Activated CD8-positive, alpha-beta memory T cell treated with anti-CD3 and anti-CD28 coated beads for 1 hour (primary cell): ENCODE data around the gene MEF2C.

Experiments used
- DNase-seq, 2 donors: peaks; one replicate each; pipeline ENCODE4 v3.0.0-alpha.2; 2020; ENCODE audit warnings: low read depth in 1 of 2; ENCODE audit errors: extremely low read depth in 1 of 2

Gene MEF2C

DNA sequence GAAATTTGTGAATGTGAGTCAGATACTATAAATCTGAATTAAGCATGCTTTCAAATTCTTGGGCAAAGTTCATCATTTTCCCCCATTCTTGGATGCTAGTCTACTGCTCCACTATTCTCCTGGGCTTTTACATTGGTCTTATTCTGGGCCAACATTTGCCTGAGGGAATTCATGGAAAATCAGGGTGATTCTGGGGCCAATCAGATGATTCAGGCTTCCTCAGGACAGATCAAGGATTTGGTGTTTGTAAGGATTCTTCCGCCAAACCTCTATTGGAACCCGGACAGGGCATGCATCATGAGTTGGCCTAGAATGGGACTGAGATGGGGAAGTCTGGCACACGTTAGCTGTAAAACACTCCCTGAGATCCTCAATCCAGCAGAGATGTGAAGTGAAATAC is 113.8 kb downstream of the MEF2C start:
- no peak for DNase-seq

DNA sequence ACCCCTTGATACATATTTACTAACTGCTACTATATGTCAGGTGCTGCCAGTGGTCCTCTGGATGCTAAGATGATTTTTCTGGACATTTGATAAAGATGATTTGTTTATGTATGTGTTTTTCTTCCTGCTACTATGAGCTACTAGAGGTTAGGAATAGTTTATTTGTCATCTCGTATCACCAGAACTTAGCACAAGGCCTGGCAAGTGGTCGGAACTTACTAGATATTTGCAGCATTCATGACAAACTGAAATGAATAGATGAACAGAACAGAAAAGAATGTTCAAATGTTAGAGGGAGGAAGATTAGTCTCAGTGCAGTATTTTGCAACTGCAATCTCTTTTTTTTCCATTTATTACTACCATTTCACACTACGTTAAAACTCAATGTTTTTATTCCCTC is 114.6 kb downstream of the MEF2C start:
- DNase-seq = no peak

DNA sequence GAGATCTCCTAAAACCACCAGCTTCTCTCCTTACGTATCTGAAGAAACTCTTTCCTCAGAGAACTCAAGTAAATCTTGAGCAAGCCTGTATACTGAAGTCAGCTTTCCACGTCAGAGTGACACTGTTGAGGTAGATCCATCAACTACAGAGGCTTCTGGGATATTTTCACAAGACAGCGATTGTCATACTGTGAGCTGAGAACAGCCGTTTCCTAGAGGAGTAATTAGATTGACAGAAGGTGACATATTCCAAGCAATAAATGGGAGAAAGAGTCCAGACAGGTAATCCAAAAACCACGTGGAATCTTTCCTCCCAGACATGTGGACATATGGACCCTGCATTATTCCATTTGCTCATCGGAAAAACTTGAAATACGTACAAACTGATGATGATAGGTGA is 117.2 kb downstream of the MEF2C start:
- DNase-seq = no peak

DNA sequence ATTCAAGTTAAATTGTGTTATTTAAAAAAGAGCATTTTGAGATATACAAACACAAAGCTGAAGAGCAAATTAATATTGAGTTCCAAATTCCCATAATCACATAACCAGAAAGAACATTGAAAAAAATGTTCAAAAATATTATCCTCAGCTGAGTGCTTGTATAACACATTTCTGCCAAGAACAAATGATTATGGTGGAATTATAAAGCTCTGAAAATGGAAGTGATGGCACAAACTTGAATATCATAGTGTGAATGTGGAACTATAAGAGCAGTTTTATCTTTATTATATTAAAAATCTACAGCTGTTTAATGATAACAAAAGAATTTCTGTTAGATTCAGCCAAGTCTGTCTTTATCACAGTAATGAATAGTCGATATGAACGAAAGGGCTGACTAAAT is 117.8 kb downstream of the MEF2C start:
- no peak for DNase-seq

DNA sequence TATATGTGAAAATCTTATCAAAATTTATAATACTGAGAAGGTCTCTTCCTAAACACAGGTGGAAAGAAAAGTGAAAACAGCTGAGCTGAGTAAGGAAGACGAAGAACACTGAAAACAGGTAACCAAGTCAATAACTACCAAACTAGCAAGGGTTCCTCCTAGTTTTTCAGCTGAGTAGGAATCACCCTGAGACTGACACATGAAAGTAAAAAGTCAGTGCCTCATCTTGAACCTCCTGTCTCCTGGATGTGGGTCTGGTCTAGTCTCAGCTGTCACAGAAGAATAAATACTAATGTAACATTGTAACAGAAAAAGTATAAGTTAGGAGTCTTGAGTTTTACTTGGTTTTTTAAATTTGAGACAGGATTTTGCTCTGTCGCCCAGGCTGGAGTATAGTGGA is 121.0 kb downstream of the MEF2C start:
- DNase-seq = no peak

DNA sequence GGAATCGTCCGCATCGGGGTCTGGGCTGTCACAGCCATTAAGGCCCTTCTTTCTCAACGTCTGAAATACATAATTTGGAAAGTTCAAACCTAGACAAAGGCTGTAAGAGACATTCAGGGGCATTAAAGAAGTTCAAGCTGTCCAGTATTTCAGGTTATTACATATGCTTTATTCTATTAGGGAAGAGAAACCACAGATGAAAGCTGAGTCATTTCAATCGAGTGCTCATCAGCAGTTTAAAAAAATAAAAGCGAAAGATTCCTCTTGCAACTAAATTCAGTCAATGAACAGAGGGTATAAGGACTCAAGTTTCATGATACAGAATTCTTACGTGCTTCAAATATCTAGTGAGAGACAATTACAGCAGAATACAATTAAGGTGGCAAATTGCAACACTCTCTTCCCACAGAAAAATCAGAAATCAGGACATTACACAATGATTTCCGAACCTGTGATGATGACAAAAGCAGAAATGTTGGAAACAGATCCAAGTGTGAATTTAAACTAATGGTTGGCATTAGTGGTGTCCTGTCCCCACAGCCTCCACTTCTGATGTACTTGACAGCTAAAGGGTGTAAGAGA is 121.6 kb downstream of the MEF2C start:
- no peak for DNase-seq

DNA sequence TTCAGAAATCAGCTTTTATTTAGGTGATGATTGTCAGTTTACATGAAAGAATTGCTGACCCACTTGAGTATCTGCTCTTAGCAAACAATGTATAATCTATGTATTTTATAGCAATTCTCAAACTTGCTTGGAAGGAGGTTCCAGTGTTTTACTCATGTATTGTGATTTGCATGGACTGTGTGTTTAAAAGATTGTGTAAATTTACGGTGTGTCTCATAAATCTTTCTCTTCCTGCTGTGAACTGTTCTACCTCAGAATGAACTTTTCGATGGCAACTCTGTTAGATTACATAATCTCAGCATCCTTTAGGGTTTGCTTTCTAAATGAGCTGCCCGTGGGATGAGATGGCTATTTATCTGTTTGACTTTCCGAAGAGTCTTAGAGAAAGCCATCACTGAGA is 122.5 kb downstream of the MEF2C start:
- DNase-seq = no peak

DNA sequence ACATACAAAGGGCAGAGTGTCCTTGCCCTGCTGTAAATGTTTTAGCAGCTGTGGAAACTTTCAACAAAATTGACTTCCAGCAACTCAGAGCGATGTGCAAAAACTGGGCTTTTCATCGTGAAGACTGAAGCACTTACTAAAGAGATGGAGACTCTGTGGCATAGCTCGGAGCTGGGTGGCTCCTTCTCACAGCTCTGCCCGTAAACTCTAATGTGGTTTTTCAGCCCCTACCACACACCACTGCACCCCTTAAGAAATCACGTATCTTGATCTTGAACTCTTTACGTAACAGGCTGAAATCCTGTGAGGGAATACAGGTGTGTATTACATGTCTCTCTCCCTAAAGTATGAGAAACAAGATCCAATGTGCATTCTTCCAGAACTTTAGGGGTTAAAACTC is 124.4 kb downstream of the MEF2C start:
- DNase-seq = no peak

DNA sequence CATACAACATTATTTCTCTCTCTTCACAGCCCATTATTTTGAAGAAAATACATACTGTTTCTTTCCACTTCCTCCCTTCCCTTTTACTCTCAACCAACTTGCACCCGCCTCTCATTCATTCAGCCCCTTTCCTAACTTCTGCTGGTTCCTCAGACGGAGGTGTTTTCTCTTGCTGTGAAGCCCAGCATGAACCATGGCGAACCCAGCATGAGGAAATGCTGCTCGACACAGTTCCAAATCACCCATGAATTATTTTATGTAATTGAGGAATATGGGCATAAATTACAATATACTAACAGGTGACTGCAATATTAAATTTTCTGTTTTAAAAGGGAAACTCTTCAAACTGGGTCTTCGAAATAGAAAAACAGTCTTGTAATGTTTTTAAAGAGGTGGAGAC is 124.8 kb downstream of the MEF2C start:
- no peak for DNase-seq

DNA sequence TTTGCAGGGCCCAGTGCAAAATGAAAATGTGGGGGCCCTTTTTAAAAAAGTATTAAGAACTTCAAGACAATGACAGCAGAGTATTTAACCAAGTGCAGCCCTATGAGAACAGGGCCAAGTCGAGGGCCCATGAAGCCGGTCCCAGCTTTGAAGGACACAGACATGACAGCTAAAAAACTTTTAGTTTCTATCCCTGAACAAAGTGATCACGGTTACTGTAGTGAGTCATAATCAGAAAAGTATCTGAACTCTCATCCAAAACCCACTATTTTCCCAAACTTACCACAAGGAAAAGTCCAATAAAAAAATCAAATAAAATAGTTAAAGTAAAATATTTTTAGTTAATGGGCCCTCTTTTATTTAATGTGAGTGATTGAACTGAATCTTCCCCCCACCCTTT is 126.0 kb downstream of the MEF2C start:
- no peak for DNase-seq

DNA sequence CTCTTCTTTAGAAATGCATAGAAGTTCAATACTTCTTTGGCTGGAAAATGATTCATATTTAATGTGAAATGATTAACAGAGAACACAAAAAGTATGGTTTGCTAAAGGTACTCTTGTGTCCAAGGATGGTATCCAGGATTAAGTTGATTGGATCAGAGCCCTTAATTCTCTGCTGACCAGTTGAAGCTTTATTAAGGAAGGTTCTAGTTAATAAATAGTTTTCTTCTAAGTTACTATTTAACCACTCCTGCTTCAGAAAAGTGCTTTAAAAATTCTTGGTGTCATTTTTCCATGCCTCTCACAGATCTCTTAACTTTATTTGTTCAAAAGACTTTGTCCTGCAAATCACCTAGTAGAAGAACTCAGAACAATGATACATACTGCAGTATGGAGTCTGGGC is 134.3 kb downstream of the MEF2C start:
- DNase-seq = no peak

DNA sequence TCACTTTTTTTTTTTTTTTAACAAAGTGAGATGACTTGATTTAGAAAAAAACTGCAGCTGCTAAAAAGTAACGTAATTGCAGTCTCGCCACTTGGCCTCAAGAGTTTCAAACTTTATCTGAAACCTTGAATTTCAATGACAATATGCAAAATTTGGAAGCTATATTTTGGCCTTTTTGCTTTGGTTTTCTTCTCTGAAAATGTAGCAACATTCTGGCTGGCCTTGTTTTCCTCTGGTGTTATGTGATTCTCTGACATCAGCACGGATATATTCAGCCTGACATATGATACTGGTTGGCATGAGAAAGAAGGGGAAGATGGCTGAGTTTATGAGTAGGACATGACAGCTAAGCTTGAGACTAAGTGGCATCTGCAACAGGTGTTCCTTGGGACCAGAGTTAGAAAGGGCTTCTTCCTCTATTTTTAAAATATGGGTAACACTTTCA is 136.5 kb downstream of the MEF2C start:
- no peak for DNase-seq

DNA sequence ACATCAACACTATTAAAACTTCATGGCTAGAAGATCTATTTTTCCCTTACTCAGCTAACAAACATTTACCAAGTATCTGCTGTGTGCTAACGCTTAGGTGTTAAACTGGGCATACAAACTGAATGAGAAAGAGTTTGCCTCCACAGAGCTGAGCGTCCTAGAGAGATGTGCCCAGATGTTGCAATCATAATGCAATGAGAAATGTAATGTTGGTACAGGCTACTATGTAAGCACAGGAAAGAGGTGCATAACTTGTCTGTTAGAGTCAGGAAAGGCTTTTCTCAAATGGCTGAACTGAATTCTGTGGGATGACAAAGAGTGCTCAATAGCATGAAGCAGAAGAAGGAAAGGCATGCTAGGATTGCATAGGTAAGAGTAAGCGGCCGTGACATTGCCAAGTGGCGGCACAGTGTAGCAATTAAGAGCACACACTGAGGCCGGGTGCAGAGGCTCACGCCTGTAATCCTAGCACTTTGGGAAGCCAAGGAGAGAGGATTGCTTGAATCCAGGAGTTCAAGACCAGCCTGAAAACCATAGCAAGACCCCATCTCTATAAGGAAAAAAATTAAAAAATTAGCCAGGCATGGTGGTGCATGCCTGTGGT is 137.8 kb downstream of the MEF2C start:
- DNase-seq = no peak

DNA sequence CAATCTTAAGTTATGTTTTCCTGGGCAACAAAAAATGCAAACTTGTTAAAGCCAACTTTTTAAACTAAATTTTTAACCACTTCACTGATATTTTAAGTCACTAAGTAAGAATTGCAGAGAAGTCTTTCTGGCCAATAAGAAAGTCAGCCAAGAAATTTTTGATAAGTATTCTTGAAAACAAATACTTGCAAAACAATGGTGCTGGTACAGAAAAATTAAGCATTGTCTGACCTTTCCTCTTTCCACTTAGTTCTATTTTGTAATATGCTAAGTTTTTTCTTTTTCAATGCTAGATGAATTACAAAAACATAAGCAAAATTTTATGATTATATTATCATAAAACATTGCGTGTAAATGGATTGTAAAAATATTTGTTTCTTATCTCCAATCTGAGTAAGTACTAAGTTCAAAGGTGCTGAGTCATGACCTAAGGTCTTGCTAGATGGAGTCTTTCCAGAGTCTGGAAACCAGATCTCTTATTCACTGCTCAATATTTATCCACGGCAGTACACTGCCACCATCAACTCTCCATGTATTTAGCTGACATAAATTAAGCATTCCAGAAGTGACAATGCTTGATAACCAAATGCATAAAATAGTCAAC is 139.7 kb downstream of the MEF2C start:
- no peak for DNase-seq

DNA sequence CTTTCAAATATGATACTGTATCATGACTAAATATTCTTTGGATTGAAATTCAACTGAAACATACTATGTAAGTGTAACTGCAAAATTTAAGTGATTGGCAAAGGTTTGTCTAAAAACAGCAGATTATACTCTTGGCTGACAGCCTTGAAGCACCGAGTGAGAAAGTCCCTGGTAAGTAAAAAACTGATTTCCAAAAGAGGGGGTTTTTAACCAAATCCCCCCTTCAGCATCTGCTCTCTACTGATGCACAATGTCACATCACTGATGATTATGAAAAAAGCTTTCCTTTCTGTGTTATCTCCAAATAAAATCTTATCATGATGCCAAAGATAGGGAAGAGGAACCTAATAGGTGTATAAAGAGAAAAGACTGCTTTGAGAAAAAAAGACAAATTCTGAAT is 141.0 kb downstream of the MEF2C start:
- DNase-seq = no peak

DNA sequence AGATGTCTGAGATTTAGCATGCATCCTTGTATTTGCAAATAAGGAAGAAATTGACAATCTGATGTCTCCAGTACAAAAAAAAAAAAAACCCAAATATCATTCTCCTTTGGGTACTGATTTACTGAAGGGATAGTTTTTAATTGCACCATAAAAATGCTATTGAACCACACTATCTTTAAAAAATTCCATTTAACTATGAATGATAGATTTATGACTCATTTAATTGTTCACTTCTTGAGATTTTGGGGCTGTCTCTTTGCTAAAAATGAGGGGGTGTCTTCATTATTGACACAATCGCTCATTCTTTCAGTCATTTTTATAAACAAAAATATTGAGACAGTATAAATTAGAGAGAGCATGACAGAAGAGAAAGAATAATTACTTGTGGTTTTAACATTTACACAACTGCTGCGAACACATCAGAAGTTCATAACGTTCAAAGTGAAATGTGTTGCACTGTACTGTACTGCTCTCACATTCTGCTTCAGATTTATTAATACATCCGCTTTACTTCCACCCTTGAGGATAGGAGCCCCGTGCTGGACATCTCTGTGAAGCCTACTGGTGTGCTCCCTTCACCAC is 142.3 kb downstream of the MEF2C start:
- DNase-seq = no peak

DNA sequence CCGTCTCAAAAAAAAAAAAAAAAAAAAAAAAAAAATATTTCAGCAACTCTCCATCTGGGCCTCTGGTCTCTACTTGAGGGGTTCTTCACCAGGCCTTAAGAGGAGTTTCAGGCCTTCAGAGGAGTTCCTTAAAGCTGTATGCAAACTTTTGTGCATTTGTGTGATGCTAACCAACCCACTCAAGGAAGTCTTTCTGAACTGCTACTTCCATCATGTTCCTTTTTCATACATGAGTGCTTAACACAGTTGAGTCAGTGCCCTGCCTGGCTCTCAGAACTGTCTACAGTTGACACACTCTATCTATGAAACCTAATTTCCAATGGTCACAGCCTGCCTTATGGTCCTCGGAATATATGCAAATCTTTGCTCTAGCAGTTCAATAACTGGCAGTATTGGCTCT is 146.5 kb downstream of the MEF2C start:
- no peak for DNase-seq

DNA sequence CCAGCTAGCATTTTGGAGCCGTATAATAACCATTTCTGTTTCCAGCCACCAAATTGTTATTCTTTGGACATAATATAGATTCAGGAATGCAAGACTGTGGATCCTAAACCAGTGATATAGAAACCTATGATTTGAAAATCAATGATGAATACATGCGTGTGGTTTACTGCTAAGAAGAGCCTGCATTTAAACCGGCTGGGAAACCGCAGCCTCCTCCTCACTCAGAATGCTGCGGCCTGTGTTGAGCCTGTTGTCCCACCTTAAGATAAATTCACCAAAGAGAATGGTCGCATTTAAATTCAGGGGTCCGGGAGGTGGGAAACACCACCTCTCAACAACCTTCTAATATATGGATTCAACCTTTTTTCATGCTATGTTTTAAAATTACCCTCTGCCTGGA is 148.0 kb downstream of the MEF2C start:
- no peak for DNase-seq

DNA sequence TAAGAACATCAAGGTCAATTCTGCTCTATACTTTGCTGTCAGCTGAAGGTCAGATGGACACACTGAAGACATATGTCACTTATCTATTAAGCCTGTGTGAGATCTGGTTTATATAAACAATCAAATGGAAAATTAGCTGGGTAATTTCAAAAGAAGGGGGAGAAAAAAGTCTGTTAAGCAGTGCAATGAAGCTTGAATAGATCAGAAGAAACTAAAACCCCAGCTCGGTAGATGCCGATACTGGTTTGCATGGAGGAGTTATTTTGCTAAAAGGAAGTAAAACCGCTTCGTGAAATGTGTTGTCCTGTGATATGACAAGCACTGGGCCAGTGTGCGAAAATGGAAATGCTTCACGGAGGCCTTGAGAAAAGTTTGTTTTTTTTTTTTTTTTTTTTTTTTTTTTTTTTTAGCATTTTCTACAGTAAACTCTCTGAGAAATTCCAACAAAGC is 148.8 kb downstream of the MEF2C start:
- DNase-seq = no peak

DNA sequence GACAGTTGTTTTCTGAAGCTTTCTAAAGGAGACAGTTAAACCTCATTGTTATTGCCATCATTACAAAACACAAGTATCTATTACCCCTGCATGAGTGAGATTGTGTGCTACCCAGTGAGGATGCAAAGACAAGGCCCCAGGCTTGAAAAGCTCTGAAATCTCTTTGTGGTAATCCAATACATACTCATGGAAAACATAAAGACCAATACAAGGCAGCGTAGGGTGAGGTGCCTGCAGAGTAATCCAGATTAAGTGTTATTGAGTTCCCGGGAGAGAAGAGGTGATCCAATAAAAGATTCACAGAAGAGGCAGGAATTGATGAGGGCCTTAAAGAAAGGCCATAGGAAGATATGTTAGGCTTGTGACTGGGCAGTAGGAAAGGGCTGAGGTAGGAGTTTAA is 150.1 kb downstream of the MEF2C start:
- no peak for DNase-seq

DNA sequence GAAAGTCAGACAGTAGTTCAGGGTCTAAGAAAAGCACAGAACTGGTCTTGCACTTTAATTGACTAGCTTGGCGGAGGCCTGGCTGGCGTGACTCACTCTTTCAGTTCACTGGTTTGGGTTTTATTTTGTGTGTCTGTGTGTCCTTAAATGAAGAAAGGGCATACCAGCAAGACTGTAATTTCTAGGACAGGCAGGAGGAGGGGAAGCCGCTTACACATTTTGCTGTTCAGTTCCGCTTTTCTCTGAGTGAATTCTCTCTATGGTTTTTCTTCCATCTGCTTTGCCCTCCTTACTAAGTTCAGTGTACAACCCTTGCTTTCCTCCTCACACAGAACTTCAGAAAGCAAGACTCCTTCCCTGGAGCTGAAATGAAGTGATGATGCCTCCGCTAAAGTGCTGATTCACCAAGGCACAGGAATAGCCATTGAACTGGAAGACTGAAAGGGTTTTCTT is 150.8 kb downstream of the MEF2C start:
- no peak for DNase-seq

DNA sequence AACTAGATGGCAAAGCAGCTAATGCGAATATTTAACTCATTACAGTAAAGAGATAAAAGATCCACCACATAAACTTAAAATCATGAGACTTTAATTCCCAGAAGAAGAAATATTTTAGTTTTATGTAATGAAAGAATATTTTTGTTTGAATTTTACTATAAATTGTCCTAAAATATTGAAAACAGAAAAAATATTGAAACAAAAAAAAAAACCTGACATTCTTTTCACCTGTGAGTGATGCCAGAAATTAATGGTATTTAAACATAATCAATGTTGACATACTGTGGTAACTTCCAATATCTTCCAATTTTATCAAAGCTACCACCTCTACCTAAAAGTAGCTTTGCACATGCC is 153.2 kb downstream of the MEF2C start:
- no peak for DNase-seq
